Activated CD4-positive, alpha-beta T cell treated with anti-CD3 and anti-CD28 coated beads, Interleukin-2, amount 10 ng/mL, durations not matched to agents 7 days and 5 days (primary cell): ENCODE data around the gene ADRB1. TPM values are rescaled to one million over a fixed set of nuclear protein-coding genes. Genes with fewer than 3 reads are reported as not detected.
A peak's percentile ranks its signal among the peaks of the same experiment; 100 is the strongest.

Experiments used
- CTCF ChIA-PET: fragments of 350-600 bp; sonication (Branson Sonifier 250); formaldehyde crosslinking; loops from one replicate; lab custom pipeline; 2021; ENCODE audit warnings: antibody characterized with exemption; lab: Charles Lee
- POLR2A ChIA-PET: fragments of 350-600 bp; sonication (Branson Sonifier 250); formaldehyde crosslinking; loops from one replicate; lab custom pipeline; 2021; ENCODE audit warnings: antibody characterized with exemption; lab: Charles Lee
- DNase-seq: peaks from one replicate; pipeline ENCODE4 v3.0.0-alpha.2; 2020
- H3K27ac Mint-ChIP-seq: one replicate; pipeline ENCODE4 v1.8.0; 2021; ENCODE audit warnings: mild to moderate bottlenecking, moderate library complexity, mixed read lengths
- H3K27me3 Mint-ChIP-seq: one replicate; pipeline ENCODE4 v1.8.0; 2021; ENCODE audit warnings: mixed read lengths
- H3K36me3 Mint-ChIP-seq: one replicate; pipeline ENCODE4 v1.8.0; 2021; ENCODE audit warnings: low read depth, mixed read lengths
- H3K4me1 Mint-ChIP-seq: one replicate; pipeline ENCODE4 v1.8.0; 2021; ENCODE audit warnings: mixed read lengths
- H3K4me3 Mint-ChIP-seq: one replicate; pipeline ENCODE4 v1.8.0; 2021; ENCODE audit warnings: mild to moderate bottlenecking, moderate library complexity, mixed read lengths
- H3K9me3 Mint-ChIP-seq: one replicate; pipeline ENCODE4 v1.8.0; 2021; ENCODE audit warnings: mixed read lengths
- total RNA-seq, 2 experiments: library from RNA; stranded (reverse); gene quantifications; one replicate each; pipeline ENCODE4 v1.2.3, GENCODE V29; 2021

Gene ADRB1
- not detected for total RNA-seq

- Mint-ChIP-seq H3K27ac (no peak within 1 kb of the TSS), H3K4me3 (peak within 1 kb of the TSS; percentile 53), H3K9me3 (no peaks in the 10 kb centered on the region), H3K4me1 (peaks cover 18% of the 10 kb centered on the region), H3K36me3 (peaks cover 3% of the 10 kb centered on the region), H3K27me3 (peaks cover 76% of the 10 kb centered on the region)
- CTCF ChIA-PET = interaction anchor here (0.6 to 1.3 kb wide), 2 partner anchors 25 to 31 kb away, joined by 3 to 5 read pairs; no protein-coding TSS in a partner anchor
- POLR2A ChIA-PET = no interaction called here
- peak; percentile 23 for DNase-seq
Observed at GRCh38 chr10:114043532-114044246, at the start of gene ADRB1. Gene ADRB1, plus strand, starts transcription at chr10:114043866. Its CDS starts 267 bp downstream, at chr10:114044133.

- no peak for DNase-seq
- H3K9me3 Mint-ChIP-seq = no peaks in the 10 kb centered on the region
- H3K4me1 Mint-ChIP-seq = peaks cover 13% of the 10 kb centered on the region
- no peaks in the 10 kb centered on the region for H3K36me3 Mint-ChIP-seq
- ChIA-PET CTCF (interaction anchor here (1.3 kb wide), 1 partner anchor 34 kb away, joined by 4 read pairs; no protein-coding TSS in a partner anchor), POLR2A (no interaction called here)
- no peak overlapping the region for H3K4me3 Mint-ChIP-seq
- H3K27ac Mint-ChIP-seq = no peak overlapping the region
- H3K27me3 Mint-ChIP-seq = peaks cover 69% of the 10 kb centered on the region
Observed at GRCh38 chr10:113995201-113995600, 48.5 kb upstream of the ADRB1 start.

GRCh38 chr10:113997428-113997827 is 46.2 kb upstream of the ADRB1 start:
- Mint-ChIP-seq H3K27me3 (peaks cover 65% of the 10 kb centered on the region), H3K36me3 (no peaks in the 10 kb centered on the region), H3K4me3 (no peak overlapping the region), H3K27ac (no peak overlapping the region), H3K4me1 (peaks cover 7% of the 10 kb centered on the region), H3K9me3 (no peaks in the 10 kb centered on the region)
- ChIA-PET CTCF (no interaction called here), POLR2A (no interaction called here)
- no peak for DNase-seq

- DNase-seq = no peak
- no peak overlapping the region for H3K4me3 Mint-ChIP-seq
- POLR2A ChIA-PET = no interaction called here
- no peak overlapping the region for H3K27ac Mint-ChIP-seq
- CTCF ChIA-PET = interaction anchor here (0.7 kb wide), 1 partner anchor 19 kb away, joined by 3 read pairs; no protein-coding TSS in a partner anchor
- peaks cover 55% of the 10 kb centered on the region for H3K27me3 Mint-ChIP-seq
- H3K4me1 Mint-ChIP-seq = peaks cover 7% of the 10 kb centered on the region
- no peaks in the 10 kb centered on the region for H3K36me3 Mint-ChIP-seq
- H3K9me3 Mint-ChIP-seq = no peaks in the 10 kb centered on the region
Observed at GRCh38 chr10:113999531-113999930, 44.1 kb upstream of the ADRB1 start.

- Mint-ChIP-seq H3K4me1 (peaks cover 7% of the 10 kb centered on the region), H3K27ac (no peak overlapping the region), H3K9me3 (no peaks in the 10 kb centered on the region), H3K4me3 (no peak overlapping the region), H3K27me3 (peaks cover 55% of the 10 kb centered on the region), H3K36me3 (no peaks in the 10 kb centered on the region)
- ChIA-PET POLR2A (no interaction called here), CTCF (interaction anchor here (0.7 kb wide), 1 partner anchor 18 kb away, joined by 3 read pairs; no protein-coding TSS in a partner anchor)
- no peak for DNase-seq
Observed at GRCh38 chr10:114000457-114001010, 43.1 kb upstream of the ADRB1 start.

GRCh38 chr10:114002422-114002821 is 41.2 kb upstream of the ADRB1 start:
- H3K27me3 Mint-ChIP-seq = peaks cover 38% of the 10 kb centered on the region
- no peak overlapping the region for H3K27ac Mint-ChIP-seq
- no peaks in the 10 kb centered on the region for H3K9me3 Mint-ChIP-seq
- no peaks in the 10 kb centered on the region for H3K36me3 Mint-ChIP-seq
- ChIA-PET POLR2A (no interaction called here), CTCF (interaction anchor here (0.6 to 0.8 kb wide), 3 partner anchors 18 to 453 kb away, joined by 3 read pairs; no protein-coding TSS in a partner anchor)
- H3K4me1 Mint-ChIP-seq = peaks cover 7% of the 10 kb centered on the region
- DNase-seq = no peak
- no peak overlapping the region for H3K4me3 Mint-ChIP-seq

GRCh38 chr10:114003161-114003941 is 40.3 kb upstream of the ADRB1 start:
- ChIA-PET POLR2A (no interaction called here), CTCF (interaction anchor here (0.6 kb wide), 1 partner anchor 179 kb away, joined by 5 read pairs; no protein-coding TSS in a partner anchor)
- Mint-ChIP-seq H3K36me3 (no peaks in the 10 kb centered on the region), H3K27ac (no peak overlapping the region), H3K9me3 (no peaks in the 10 kb centered on the region), H3K27me3 (peaks cover 34% of the 10 kb centered on the region), H3K4me1 (peaks cover 7% of the 10 kb centered on the region), H3K4me3 (no peak overlapping the region)
- no peak for DNase-seq

- no peaks in the 10 kb centered on the region for H3K36me3 Mint-ChIP-seq
- H3K27me3 Mint-ChIP-seq = peaks cover 25% of the 10 kb centered on the region
- no peak for DNase-seq
- H3K27ac Mint-ChIP-seq = no peak overlapping the region
- CTCF ChIA-PET = no interaction called here
- POLR2A ChIA-PET = no interaction called here
- no peaks in the 10 kb centered on the region for H3K4me1 Mint-ChIP-seq
- no peaks in the 10 kb centered on the region for H3K9me3 Mint-ChIP-seq
- no peak overlapping the region for H3K4me3 Mint-ChIP-seq
Observed at GRCh38 chr10:114009281-114009996, 34.2 kb upstream of the ADRB1 start.

- ChIA-PET POLR2A (no interaction called here), CTCF (no interaction called here)
- no peaks in the 10 kb centered on the region for H3K36me3 Mint-ChIP-seq
- no peak overlapping the region for H3K27ac Mint-ChIP-seq
- no peaks in the 10 kb centered on the region for H3K9me3 Mint-ChIP-seq
- DNase-seq = no peak
- no peak overlapping the region for H3K4me3 Mint-ChIP-seq
- peaks cover 23% of the 10 kb centered on the region for H3K27me3 Mint-ChIP-seq
- H3K4me1 Mint-ChIP-seq = no peaks in the 10 kb centered on the region
Observed at GRCh38 chr10:114010316-114010715, 33.4 kb upstream of the ADRB1 start.

GRCh38 chr10:114012650-114013049 is 31.0 kb upstream of the ADRB1 start:
- ChIA-PET POLR2A (no interaction called here), CTCF (no interaction called here)
- DNase-seq = no peak
- Mint-ChIP-seq H3K4me1 (no peaks in the 10 kb centered on the region), H3K36me3 (no peaks in the 10 kb centered on the region), H3K9me3 (peaks cover 4% of the 10 kb centered on the region), H3K27ac (no peak overlapping the region), H3K27me3 (peaks cover 37% of the 10 kb centered on the region), H3K4me3 (no peak overlapping the region)

- no peaks in the 10 kb centered on the region for H3K36me3 Mint-ChIP-seq
Observed at GRCh38 chr10:114015708-114016107, 28.0 kb upstream of the ADRB1 start.

GRCh38 chr10:114017271-114017670 is 26.4 kb upstream of the ADRB1 start:
- ChIA-PET POLR2A (no interaction called here), CTCF (interaction anchor here (2.5 kb wide), 1 partner anchor 13 kb away, joined by 9 read pairs; no protein-coding TSS in a partner anchor)
- H3K4me1 Mint-ChIP-seq = no peaks in the 10 kb centered on the region
- H3K36me3 Mint-ChIP-seq = no peaks in the 10 kb centered on the region
- H3K27me3 Mint-ChIP-seq = peaks cover 45% of the 10 kb centered on the region
- no peak overlapping the region for H3K27ac Mint-ChIP-seq
- DNase-seq = no peak
- H3K4me3 Mint-ChIP-seq = no peak overlapping the region
- H3K9me3 Mint-ChIP-seq = peaks cover 4% of the 10 kb centered on the region

More at GRCh38 chr10:114015708-114016107, 28.0 kb upstream of the ADRB1 start:
- Mint-ChIP-seq H3K4me1 (no peaks in the 10 kb centered on the region), H3K27ac (no peak overlapping the region), H3K9me3 (peaks cover 4% of the 10 kb centered on the region), H3K4me3 (no peak overlapping the region), H3K27me3 (peaks cover 38% of the 10 kb centered on the region)
- no peak for DNase-seq
- ChIA-PET CTCF (no interaction called here), POLR2A (no interaction called here)
